Measurements from ENCODE around the gene PPP1CB. TPM values are rescaled to one million over a fixed set of nuclear protein-coding genes. Genes with fewer than 3 reads are reported as not detected.
"Not testable (repeated sequence)": the region's sequence is repeated elsewhere in the genome, so short reads cannot be mapped to it uniquely, and the experiment has no call there.

Gene PPP1CB
- total and polyA plus RNA-seq, 8 donors: 33.2 to 205 (median 88.1) TPM

- DNase-seq (no peak), FAIRE-seq (no peak), ATAC-seq (no peak)
- no peaks in the 10 kb centered on the region for H3K27me3 ChIP-seq
- intact Hi-C loops (cut with DNase I): no loop called here
- H3K9me3 ChIP-seq: no peaks in the 10 kb centered on the region
- peaks cover 0 to 44% (median 8%) of the 10 kb centered on the region in 3 donors for H3K36me3 ChIP-seq
- 92 to 95% methylated on average over 5 of the region's 5 CpGs for WGBS, 2 donors
- H3K4me1 ChIP-seq: peaks cover 0 to 7% (median 3%) of the 10 kb centered on the region in 3 donors
- no peak overlapping the region for H3K27ac ChIP-seq
- no peak for TF ChIP-seq CTCF (IDR thresholded peaks at IDR 0.05)
- no peak overlapping the region for H3K4me3 ChIP-seq
Observed at GRCh38 chr2:28778392-28778791, 26.8 kb downstream of the PPP1CB start.

- peaks cover 0 to 2% (median 0%) of the 10 kb centered on the region in 3 donors for H3K4me1 ChIP-seq
- H3K36me3 ChIP-seq: peaks cover 0 to 48% (median 12%) of the 10 kb centered on the region in 3 donors
- no peak overlapping the region for H3K27ac ChIP-seq
- TF ChIP-seq CTCF (IDR thresholded peaks at IDR 0.05): no peak
- no peaks in the 10 kb centered on the region for H3K9me3 ChIP-seq
- FAIRE-seq (no peak), DNase-seq (no peak), ATAC-seq (no peak)
- intact Hi-C loops (cut with DNase I): no loop called here
- no peaks in the 10 kb centered on the region for H3K27me3 ChIP-seq
- H3K4me3 ChIP-seq: no peak overlapping the region
- WGBS, 2 donors: 94 to 96% methylated on average over 2 of the region's 2 CpGs
Observed at GRCh38 chr2:28779001-28779400, 27.4 kb downstream of the PPP1CB start.

GRCh38 chr2:28780496-28780895, 28.9 kb downstream of the PPP1CB start:
- FAIRE-seq: no peak
- WGBS, 2 donors: 81 to 89% methylated on average over 2 of the region's 2 CpGs
- no peak for TF ChIP-seq CTCF (IDR thresholded peaks at IDR 0.05)

GRCh38 chr2:28782423-28782822, 30.8 kb downstream of the PPP1CB start:
- no peak for ATAC-seq

More at GRCh38 chr2:28780496-28780895, 28.9 kb downstream of the PPP1CB start:
- H3K4me1 ChIP-seq: no peaks in the 10 kb centered on the region
- ATAC-seq (no peak), DNase-seq (no peak)
- no peak overlapping the region for H3K27ac ChIP-seq
- H3K27me3 ChIP-seq: no peaks in the 10 kb centered on the region
- intact Hi-C loops (cut with DNase I): no loop called here
- no peaks in the 10 kb centered on the region for H3K9me3 ChIP-seq
- peaks cover 0 to 61% (median 12%) of the 10 kb centered on the region in 3 donors for H3K36me3 ChIP-seq
- H3K4me3 ChIP-seq: no peak overlapping the region

GRCh38 chr2:28784570-28784969, 32.9 kb downstream of the PPP1CB start:
- WGBS, 2 donors: 89 to 97% methylated on average over 7 of the region's 7 CpGs
- FAIRE-seq; intact Hi-C loops (cut with DNase I): not testable (repeated sequence)

More at GRCh38 chr2:28782423-28782822, 30.8 kb downstream of the PPP1CB start:
- no peaks in the 10 kb centered on the region for H3K9me3 ChIP-seq
- no peak overlapping the region for H3K4me3 ChIP-seq
- TF ChIP-seq CTCF (IDR thresholded peaks at IDR 0.05): no peak
- H3K36me3 ChIP-seq: peaks cover 0 to 67% (median 12%) of the 10 kb centered on the region in 3 donors
- WGBS, 2 donors: 56 to 66% methylated on average over 3 of the region's 3 CpGs
- FAIRE-seq (no peak), DNase-seq (no peak)
- no peak overlapping the region for H3K27ac ChIP-seq
- no peaks in the 10 kb centered on the region for H3K27me3 ChIP-seq
- H3K4me1 ChIP-seq: no peaks in the 10 kb centered on the region
- intact Hi-C loops (cut with DNase I): no loop called here

More at GRCh38 chr2:28784570-28784969, 32.9 kb downstream of the PPP1CB start:
- not testable (repeated sequence) for H3K9me3 ChIP-seq, DNase-seq, H3K4me3 ChIP-seq, H3K4me1 ChIP-seq, ATAC-seq, H3K27ac ChIP-seq, H3K27me3 ChIP-seq
- H3K36me3 ChIP-seq: peaks cover 0 to 70% (median 12%) of the 10 kb centered on the region in 3 donors
